Effector memory CD8-positive, alpha-beta T cell (primary cell): ENCODE data around the gene ADAMTS12.
"Not testable (repeated sequence)": the region's sequence is repeated elsewhere in the genome, so short reads cannot be mapped to it uniquely, and the experiment has no call there.

Experiments
- ATAC-seq: fragments of 150-1000 bp; cut with Tn5 transposase; replicated peaks from 2 replicates; pipeline ENCODE4 v1.10.0; 2021; ENCODE audit warnings: mild to moderate bottlenecking, moderate library complexity
- DNase-seq, 3 experiments: peaks; one replicate each; pipeline ENCODE4 v3.0.0; 2021
- H3K27ac Mint-ChIP-seq, 2 donors: one replicate each; pipeline ENCODE4 v1.8.0; 2022; ENCODE audit warnings: mild to moderate bottlenecking in 2 of 2, mixed read lengths in 2 of 2, moderate library complexity in 2 of 2
- H3K27me3 Mint-ChIP-seq, 2 donors: one replicate each; pipeline ENCODE4 v1.8.0; 2022; ENCODE audit warnings: mixed read lengths in 2 of 2
- H3K36me3 Mint-ChIP-seq: one replicate; pipeline ENCODE4 v1.8.0; 2022; ENCODE audit warnings: mild to moderate bottlenecking, moderate library complexity, mixed read lengths; ENCODE audit not compliant: insufficient read depth
- H3K4me1 Mint-ChIP-seq, 2 donors: one replicate each; pipeline ENCODE4 v1.8.0; 2022; ENCODE audit warnings: low read depth in 2 of 2, mixed read lengths in 2 of 2
- H3K4me3 Mint-ChIP-seq, 2 donors: one replicate each; pipeline ENCODE4 v1.8.0; 2022; ENCODE audit warnings: mild to moderate bottlenecking in 2 of 2, mixed read lengths in 2 of 2, moderate library complexity in 2 of 2
- H3K9me3 Mint-ChIP-seq, 2 donors: one replicate each; pipeline ENCODE4 v1.8.0; 2022; ENCODE audit warnings: mixed read lengths in 2 of 2

The ADAMTS12 gene

DNA sequence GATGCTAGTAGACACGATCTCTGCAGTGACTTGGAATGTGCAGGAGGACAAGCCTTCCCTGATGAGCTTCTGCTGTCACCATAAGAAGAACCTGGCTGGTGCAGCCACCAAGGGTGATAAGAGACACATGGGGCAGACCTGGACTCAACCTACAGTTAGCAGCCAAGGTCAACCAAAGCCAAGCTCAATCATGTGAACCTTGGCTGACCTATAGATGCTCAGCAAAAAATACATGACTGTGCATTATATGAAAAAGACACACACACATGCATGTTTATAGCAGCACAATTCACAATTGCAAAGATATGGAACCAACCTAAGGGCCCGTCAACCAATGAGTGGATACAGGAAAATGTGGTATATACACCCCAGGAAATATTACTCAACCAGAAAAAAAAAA, 364.1 kb downstream of the ADAMTS12 start:
- DNase-seq, result no peak
- Mint-ChIP-seq H3K27ac (no peak overlapping the region), H3K36me3 (no peaks in the 10 kb centered on the region), H3K4me3 (no peak overlapping the region), H3K27me3 (peaks cover 6 to 12% of the 10 kb centered on the region in 2 donors), H3K4me1 (no peaks in the 10 kb centered on the region), H3K9me3 (no peaks in the 10 kb centered on the region)
- ATAC-seq, result no peak

- Mint-ChIP-seq H3K27ac (no peak overlapping the region), H3K4me3 (no peak overlapping the region), H3K4me1 (no peaks in the 10 kb centered on the region), H3K36me3 (no peaks in the 10 kb centered on the region), H3K27me3 (peaks cover 9 to 17% of the 10 kb centered on the region in 2 donors), H3K9me3 (no peaks in the 10 kb centered on the region)
- ATAC-seq (no peak), DNase-seq (no peak)
Observed at GRCh38 chr5:33526755-33527154, 365.0 kb downstream of the ADAMTS12 start.

DNA sequence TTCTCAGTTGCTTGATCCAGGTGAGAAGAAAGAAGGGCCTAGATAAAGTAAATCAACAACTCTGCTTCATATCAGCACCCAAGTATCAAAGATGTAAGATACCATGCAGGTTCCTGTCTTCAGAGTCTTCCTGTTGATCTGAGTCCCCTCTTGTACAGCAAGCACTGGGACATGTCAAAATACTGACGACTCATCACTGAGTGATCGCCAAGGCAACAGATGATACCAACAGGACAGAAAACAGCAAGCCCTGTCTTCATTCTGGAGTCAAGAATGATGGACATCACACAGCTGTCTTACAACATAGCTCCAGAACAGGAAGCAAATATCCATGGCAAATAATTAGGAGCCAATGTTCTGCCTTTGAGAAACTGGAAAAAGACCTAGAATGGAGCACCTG, 367.3 kb downstream of the ADAMTS12 start:
- Mint-ChIP-seq H3K4me3 (no peak overlapping the region), H3K27ac (no peak overlapping the region), H3K4me1 (no peaks in the 10 kb centered on the region), H3K9me3 (peaks cover 0 to 2% of the 10 kb centered on the region in 2 donors), H3K27me3 (peaks cover 9 to 11% of the 10 kb centered on the region in 2 donors), H3K36me3 (no peaks in the 10 kb centered on the region)
- DNase-seq (no peak), ATAC-seq (no peak)

GRCh38 chr5:33523208-33523771, 368.5 kb downstream of the ADAMTS12 start:
- Mint-ChIP-seq H3K36me3 (no peaks in the 10 kb centered on the region), H3K27me3 (peaks cover 12 to 14% of the 10 kb centered on the region in 2 donors), H3K4me1 (no peaks in the 10 kb centered on the region), H3K27ac (no peak overlapping the region), H3K9me3 (peaks cover 0 to 5% of the 10 kb centered on the region in 2 donors), H3K4me3 (no peak overlapping the region)
- no peak for DNase-seq
- no peak for ATAC-seq

- Mint-ChIP-seq H3K27ac (no peak overlapping the region), H3K9me3 (peaks cover 0 to 10% of the 10 kb centered on the region in 2 donors), H3K27me3 (peaks cover 11 to 21% of the 10 kb centered on the region in 2 donors), H3K4me1 (no peaks in the 10 kb centered on the region), H3K4me3 (no peak overlapping the region), H3K36me3 (no peaks in the 10 kb centered on the region)
- no peak for DNase-seq
- ATAC-seq, result no peak
Observed at GRCh38 chr5:33516421-33516820, 375.4 kb downstream of the ADAMTS12 start.

DNA sequence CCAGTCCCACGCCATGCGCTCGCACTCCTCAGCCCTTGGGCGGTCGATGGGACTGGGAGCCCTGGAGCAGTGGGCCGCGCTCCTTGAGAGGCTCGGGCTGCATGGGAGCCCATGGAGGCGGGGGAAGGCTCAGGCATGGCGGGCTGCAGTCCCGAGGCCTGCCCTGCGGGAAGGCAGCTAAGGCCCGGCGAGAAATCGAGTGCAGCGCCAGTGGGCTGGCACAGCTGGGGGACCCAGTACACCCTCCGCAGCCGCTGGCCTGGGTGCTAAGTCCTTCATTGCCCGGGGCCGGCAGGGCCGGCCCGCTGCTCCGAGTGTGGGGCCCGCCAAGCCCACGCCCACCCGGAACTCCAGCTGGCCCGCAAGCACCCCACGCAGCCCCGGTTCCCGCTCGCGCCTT, 376.4 kb downstream of the ADAMTS12 start:
- DNase-seq, H3K36me3 Mint-ChIP-seq, H3K27ac Mint-ChIP-seq, H3K9me3 Mint-ChIP-seq, H3K4me3 Mint-ChIP-seq, H3K4me1 Mint-ChIP-seq, ATAC-seq: not testable (repeated sequence)
- H3K27me3 Mint-ChIP-seq, result peaks cover 11 to 21% of the 10 kb centered on the region in 2 donors

DNA sequence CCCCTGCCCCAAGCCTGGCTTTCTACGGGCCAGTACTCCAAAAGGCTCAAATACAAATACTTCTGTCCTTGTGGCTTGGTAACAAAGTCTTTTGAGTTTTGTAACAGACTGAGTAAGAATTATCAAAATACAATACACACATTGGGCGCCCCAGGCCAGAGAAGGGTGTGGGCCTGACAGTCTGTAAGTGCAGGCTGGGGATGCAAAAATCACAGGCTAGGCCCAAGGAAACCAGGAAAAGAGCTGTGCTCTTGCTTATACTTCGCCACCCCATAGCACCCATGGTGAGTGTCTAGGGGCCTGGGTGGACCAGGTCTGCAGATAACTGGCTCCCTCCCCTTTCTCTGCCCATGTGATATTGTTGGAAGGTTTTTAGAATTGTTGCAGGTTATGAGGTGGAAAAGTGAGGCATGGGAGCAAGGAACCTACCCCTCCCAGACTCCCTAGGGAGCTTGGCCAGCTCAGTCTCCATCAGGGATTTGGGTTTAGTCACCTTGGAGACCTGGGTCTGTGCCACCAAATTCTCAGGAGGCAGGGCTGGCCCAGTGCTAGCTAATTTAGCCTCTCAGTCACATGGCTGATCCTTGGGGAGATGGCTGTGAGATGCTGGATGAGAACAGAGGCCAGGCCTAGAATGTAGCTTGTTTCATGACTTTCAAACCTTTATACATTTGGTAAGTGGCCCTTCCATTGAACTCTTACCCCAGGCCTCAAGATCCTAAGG, 378.2 kb downstream of the ADAMTS12 start:
- no peak overlapping the region for H3K4me3 Mint-ChIP-seq
- H3K27ac Mint-ChIP-seq, result no peak overlapping the region
- no peaks in the 10 kb centered on the region for H3K36me3 Mint-ChIP-seq
- peaks cover 0 to 4% of the 10 kb centered on the region in 2 donors for H3K9me3 Mint-ChIP-seq
- no peak for ATAC-seq
- H3K4me1 Mint-ChIP-seq, result no peaks in the 10 kb centered on the region
- peaks cover 11 to 21% of the 10 kb centered on the region in 2 donors for H3K27me3 Mint-ChIP-seq
- no peak for DNase-seq

DNA sequence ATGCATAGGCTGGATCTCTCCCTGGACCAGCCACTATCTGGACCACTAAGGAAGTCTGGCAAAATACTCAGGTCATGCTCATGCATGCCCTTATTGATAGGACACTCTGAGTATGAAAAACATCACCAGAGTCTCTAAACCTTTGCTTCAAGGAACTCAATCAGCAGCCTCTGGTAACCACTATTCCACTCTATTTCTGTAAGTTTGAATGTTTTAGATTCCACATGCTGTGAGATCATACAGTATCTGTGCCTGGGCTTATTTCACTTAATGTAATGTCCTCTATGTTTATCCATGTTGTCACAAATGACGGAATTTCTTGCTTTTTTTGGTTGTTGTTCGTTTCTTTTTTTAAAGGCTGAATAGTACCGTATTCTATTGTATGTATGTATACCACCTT, 382.8 kb downstream of the ADAMTS12 start:
- DNase-seq, result no peak
- H3K27me3 Mint-ChIP-seq, result no peaks in the 10 kb centered on the region
- no peak for ATAC-seq
- H3K27ac Mint-ChIP-seq, result no peak overlapping the region
- H3K9me3 Mint-ChIP-seq, result no peaks in the 10 kb centered on the region
- H3K4me1 Mint-ChIP-seq, result no peaks in the 10 kb centered on the region
- H3K4me3 Mint-ChIP-seq, result no peak overlapping the region
- no peaks in the 10 kb centered on the region for H3K36me3 Mint-ChIP-seq

GRCh38 chr5:33507426-33507825, 384.4 kb downstream of the ADAMTS12 start:
- no peak for ATAC-seq
- H3K27me3 Mint-ChIP-seq, result no peaks in the 10 kb centered on the region

DNA sequence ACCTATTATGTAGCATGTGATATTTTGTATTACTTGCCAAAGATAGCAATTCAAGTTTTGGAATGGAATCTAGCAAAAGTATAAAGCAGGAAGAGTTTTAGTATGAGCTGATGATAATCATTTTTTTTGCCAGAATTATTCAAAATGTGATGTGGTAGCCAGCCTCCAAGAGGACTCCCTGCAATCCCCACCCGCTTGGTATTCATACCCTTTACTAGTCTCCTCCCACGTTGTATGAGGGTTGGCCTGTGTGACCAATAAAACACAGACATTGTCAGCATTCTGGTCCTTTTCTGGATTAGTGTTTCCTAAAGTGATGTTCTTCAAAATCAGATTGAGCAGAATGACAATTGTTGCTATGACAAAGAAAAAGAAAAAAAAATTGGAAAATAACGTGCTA, 387.2 kb downstream of the ADAMTS12 start:
- Mint-ChIP-seq H3K9me3 (no peaks in the 10 kb centered on the region), H3K4me3 (no peak overlapping the region), H3K36me3 (no peaks in the 10 kb centered on the region), H3K27me3 (no peaks in the 10 kb centered on the region), H3K4me1 (no peaks in the 10 kb centered on the region), H3K27ac (no peak overlapping the region)
- ATAC-seq, result no peak
- DNase-seq, result no peak

More at GRCh38 chr5:33507426-33507825, 384.4 kb downstream of the ADAMTS12 start:
- H3K9me3 Mint-ChIP-seq, result no peaks in the 10 kb centered on the region
- no peaks in the 10 kb centered on the region for H3K4me1 Mint-ChIP-seq
- no peak overlapping the region for H3K4me3 Mint-ChIP-seq
- H3K27ac Mint-ChIP-seq, result no peak overlapping the region
- H3K36me3 Mint-ChIP-seq, result no peaks in the 10 kb centered on the region
- DNase-seq, result no peak

DNA sequence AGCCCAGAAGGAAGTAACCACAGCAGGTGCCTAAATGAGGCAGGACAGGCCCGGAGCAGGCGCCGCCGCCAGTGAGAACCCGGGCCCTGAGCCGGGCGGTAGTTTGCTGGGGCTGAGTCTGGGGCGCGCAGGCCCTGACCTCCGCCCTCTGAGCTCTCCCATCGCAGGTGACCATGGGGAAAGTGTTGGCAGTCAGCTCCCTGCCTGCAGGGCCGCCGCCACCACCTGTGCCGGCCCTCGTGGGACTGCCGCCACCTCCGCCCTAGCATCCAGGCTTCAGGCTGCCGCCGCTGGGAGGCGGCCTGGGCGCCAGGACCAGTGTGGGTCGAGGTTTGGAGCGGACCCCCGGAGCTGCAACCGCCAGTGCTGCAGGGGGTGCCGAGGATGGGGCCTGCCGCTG, 389.9 kb downstream of the ADAMTS12 start:
- no peaks in the 10 kb centered on the region for H3K4me1 Mint-ChIP-seq
- H3K4me3 Mint-ChIP-seq, result no peak overlapping the region
- no peak overlapping the region for H3K27ac Mint-ChIP-seq
- DNase-seq (no peak), ATAC-seq (no peak)
- no peaks in the 10 kb centered on the region for H3K9me3 Mint-ChIP-seq
- no peaks in the 10 kb centered on the region for H3K27me3 Mint-ChIP-seq
- no peaks in the 10 kb centered on the region for H3K36me3 Mint-ChIP-seq

DNA sequence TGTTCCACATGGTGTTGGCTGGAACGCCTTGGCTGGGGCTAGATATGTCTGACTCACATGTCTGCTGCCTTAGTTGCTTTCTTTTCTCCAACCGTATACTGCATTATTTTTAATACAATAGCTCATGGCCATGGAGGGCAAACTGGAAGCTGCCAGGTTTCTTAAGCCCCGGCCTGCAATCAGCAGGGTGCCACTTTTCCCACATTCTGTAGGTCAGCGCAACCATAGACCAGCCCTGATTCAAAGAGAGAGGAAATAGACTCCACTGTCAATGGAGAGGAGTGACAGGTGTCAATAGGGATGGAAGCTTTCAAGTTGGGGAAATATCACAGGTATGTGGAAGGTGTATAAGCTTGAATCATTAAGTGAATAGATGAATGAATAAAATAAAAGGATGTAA, 390.5 kb downstream of the ADAMTS12 start:
- no peaks in the 10 kb centered on the region for H3K27me3 Mint-ChIP-seq
- no peak overlapping the region for H3K27ac Mint-ChIP-seq
- H3K4me3 Mint-ChIP-seq, result no peak overlapping the region
- no peaks in the 10 kb centered on the region for H3K36me3 Mint-ChIP-seq
- H3K9me3 Mint-ChIP-seq, result no peaks in the 10 kb centered on the region
- ATAC-seq, result no peak
- no peak for DNase-seq
- no peaks in the 10 kb centered on the region for H3K4me1 Mint-ChIP-seq

- no peak for ATAC-seq
- Mint-ChIP-seq H3K4me1 (no peaks in the 10 kb centered on the region), H3K36me3 (no peaks in the 10 kb centered on the region), H3K9me3 (no peaks in the 10 kb centered on the region), H3K4me3 (no peak overlapping the region), H3K27ac (no peak overlapping the region), H3K27me3 (no peaks in the 10 kb centered on the region)
- DNase-seq, result no peak
Observed at GRCh38 chr5:33494466-33494865, 397.3 kb downstream of the ADAMTS12 start.

DNA sequence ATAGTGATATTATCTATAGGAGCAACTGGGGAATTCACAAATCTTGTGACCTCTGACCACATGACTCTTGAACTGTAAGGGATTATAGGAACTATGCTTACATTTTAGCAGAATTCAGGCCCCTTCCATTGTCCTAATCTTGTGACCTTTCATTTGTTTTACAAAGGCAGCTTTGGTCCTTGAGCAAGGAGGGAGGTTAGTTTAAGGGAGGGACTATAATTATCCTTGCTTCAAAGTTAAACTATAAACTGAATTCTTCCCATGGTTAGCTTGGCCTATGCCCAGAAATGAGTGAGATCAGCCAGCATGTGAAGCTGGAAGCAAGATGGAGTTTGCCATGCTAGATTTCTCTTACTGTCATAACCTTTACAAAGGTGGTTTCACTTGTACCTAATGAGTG, 399.8 kb downstream of the ADAMTS12 start:
- Mint-ChIP-seq H3K36me3 (no peaks in the 10 kb centered on the region), H3K4me1 (peaks cover 0 to 2% of the 10 kb centered on the region in 2 donors), H3K27me3 (peaks cover 0 to 10% of the 10 kb centered on the region in 2 donors), H3K4me3 (no peak overlapping the region), H3K27ac (no peak overlapping the region), H3K9me3 (no peaks in the 10 kb centered on the region)
- ATAC-seq (no peak), DNase-seq (no peak)
